Posterior cingulate gyrus (tissue), 11 donors: ENCODE data around the gene OASL.
A peak's percentile ranks its signal among the peaks of the same experiment; 100 is the strongest.
"Not testable (repeated sequence)": the region's sequence is repeated elsewhere in the genome, so short reads cannot be mapped to it uniquely, and the experiment has no call there.

Experiments
- DNase-seq, 10 donors: peaks; one replicate each; pipeline versions ENCODE4 v3.0.0 to v3.0.0-alpha.2; 2020 to 2021; ENCODE audit warnings: mixed read lengths in 3 of 10
- intact Hi-C: fragments of 100-400 bp; cut with DNase I; formaldehyde crosslinking; loops from one replicate; pipeline ENCODE4 v1.15.1; 2023

The OASL gene

DNA sequence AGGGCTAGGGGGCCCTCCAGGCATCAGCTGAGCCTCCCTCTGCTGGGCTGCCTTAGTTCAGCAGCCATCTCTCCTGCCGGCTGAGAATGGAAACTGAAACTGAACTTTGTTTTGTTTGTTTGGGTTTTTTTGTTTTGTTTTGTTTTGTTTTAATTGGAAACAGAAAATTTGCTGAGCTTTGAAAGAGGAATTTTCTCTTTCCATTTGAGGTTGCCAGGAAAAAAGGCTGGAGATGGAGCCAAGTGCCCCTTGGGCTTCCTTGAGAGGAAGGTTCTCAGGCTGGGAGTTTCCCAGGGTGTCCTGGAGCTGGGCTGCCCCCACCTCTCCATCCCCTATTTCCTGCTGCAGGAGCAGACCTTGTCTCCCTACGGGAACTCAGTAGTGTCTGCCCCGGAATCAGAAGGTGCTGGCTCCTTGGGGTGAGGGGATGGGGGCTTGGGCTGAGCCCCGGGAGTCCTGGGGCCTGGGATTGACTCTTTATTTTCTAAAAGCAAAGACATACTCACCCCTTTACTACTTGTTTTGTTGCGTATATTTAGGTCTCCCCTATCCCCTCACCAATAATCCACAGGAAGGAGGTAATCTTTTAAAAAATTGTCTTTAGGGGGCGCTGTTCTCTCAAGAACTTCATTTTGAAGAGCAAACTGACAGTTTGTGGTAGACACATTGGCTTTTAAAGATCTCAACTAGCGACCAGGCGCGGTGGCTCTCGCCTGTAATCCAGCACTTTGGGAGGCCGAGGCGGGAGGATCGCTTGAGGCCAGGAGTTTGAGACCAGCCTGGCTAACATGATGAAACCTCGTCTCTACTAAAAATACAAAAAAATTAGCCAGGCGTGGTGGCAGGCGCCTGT, 21.3 kb upstream of the OASL start:
- peak in 3 of 10 donors; percentile 29 to 69 (median 68) for DNase-seq
- intact Hi-C loops = loop anchor here (2.0 to 5.0 kb wide), 3 partner anchors 37 to 170 kb away; no protein-coding TSS in a partner anchor

DNA sequence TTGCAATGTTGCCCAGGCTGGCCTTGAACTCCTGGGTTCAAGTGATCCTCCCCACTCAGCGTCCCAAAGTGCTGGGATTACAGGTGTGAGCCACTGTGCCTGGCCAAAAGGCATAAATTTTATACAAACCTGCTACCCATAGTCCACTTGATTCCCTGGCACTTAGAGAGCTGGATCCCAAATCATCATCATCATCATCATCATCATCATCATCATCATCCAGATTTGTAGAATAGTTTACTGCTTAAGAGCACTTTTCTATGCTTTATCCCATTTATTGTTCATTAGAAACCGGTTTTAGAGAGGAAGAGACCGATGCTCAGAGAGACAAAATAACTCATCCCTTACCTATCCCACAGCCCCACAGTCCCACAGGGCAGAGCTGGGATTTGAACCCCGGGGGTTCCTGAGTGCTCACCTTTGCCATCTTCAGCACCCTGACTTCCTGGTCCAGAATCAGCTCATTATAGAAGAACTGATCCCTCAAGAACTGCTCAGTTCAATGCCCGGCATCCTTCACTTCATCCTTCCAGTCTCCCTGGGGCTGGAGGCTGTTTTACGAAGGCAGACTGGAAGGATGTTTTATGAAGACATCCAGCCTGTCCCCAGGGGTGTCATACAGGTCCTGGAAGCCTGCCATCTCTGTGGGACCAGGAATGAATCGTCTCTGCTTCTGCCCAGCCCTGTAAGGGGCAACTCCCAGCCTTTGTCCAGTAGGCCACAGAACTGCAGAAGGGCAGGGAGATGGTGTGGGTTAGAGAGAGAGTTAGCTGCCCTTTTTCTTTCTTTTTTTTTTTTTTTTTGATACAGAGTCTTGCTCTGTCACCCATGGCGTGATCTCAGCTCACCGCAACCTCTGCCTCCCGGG, 20.2 kb upstream of the OASL start:
- intact Hi-C loops = no loop called here
- DNase-seq = no peak

DNA sequence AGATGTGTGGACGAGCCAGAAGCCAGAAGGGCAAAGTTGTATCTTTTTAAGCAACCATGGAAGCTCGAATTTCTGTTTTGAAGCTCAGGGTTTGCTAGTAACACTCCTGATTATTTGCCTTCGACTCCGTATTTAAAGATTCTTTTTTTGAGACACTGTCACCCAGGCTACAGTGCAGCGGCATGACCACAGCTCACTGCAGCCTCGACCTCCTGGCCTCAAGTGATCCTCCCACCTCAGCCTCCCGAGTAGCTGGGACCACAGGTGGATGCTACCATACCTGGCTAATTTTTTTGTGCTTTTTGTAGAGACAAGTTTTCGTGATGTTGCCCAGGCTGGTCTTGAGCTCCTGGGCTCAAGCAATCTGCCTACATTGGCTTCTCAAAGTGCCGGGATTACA, 18.7 kb upstream of the OASL start:
- DNase-seq = no peak
- intact Hi-C loops = no loop called here

DNA sequence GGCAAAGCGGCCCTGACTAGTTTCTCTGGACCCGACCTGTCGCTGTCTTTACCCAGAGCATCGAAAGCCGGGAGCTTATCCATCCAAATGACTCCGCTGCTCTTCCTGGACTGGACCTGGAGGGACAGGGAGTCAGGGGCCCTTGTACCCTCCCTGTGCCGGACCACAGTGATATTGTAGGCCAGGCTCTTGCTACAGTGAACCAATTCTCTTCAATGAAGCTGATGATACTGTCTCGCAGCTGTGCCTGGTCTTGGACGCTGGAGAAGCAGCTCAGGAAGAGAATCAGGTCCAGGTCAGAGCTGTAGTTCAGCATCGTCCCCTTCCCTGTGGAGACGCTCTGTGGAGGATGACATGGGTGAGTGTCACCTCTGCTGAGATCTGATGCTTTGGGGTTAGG, 14.7 kb upstream of the OASL start:
- intact Hi-C loops = no loop called here
- DNase-seq = peak in 1 of 10 donors; percentile 24

DNA sequence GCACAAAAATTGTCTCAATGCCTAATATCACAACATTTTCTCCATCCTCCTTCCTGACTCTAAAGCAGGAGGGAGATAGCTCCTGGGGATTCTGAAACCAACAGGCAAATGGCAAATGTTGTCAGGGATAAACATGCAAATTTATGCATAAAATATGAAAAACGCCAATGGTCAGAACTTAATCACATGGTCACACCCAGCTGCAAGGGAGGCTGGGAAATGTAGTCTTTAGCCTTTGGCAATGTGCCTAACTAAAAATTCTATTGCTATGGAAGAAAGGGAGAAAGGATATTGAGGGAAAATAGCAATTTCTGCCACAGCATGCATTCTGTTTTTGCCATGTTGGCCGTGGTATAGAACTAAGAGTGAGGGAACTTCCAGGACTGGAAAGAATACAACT, 11.7 kb upstream of the OASL start:
- intact Hi-C loops = no loop called here
- DNase-seq = peak in 1 of 10 donors; percentile 5

DNA sequence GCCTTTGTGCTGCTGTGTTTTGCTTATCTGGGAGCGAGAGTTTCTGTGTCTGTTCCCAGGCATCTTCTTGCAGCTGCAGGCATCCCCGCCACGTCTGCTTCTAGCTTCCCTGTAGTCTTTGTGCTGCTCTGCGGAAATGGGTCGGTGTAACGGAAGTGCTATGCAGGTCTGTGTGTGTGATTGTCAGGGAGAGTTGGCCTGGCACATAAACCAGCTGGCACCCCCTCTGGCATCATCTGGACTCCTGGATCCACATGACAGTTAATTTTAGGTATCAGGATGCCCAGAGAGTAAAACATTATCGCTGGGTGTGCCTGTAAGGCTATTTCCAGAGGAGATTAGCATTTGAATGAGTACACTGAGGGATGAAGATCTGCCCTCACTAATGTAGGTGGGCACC, 9.4 kb upstream of the OASL start:
- peak in 5 of 10 donors; percentile 27 to 88 (median 52) for DNase-seq

DNA sequence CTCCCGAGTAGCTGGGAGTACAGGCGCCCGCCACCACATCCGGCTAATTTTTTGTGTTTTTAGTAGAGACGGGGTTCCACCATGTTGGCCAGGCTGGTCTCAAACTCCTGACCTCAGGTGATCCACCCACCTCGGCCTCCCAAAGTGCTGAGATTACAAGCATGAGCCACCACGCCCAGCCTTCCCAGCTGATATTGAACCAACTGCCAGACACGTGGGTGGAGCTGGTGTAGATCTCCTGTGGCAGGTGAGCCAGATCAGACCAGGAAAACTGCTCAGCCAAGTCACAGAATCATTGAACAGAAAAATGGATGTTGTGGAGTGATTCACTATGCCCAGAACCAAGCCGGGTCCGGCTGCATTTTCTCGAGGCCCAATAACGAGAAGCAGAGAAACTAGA, 8.4 kb upstream of the OASL start:
- intact Hi-C loops = not testable (repeated sequence)
- peak in 1 of 10 donors; percentile 49 for DNase-seq

More for the DNA sequence above, 9.4 kb upstream of the OASL start:
- intact Hi-C loops = no loop called here

DNA sequence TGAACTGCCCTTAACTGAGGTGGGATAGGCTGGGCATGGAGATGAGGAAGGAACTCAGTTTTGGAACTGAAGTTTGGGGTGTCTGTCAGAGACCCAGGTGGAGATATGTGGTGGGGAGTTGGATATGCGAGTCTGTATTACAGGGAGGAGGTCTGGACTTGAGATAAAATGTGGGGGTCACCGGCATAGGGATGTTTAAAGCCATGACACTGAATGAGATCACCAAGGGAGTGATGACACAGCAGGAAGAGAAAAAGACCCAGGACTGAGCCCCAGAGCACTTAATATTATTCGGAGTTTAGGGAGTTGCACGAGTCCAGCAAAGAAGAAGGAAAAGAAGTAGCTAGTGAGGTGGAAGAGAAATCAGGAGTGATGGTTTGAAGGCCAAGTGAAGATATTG, 4.0 kb upstream of the OASL start:
- DNase-seq = peak in 1 of 10 donors; percentile 1
- intact Hi-C loops = no loop called here

DNA sequence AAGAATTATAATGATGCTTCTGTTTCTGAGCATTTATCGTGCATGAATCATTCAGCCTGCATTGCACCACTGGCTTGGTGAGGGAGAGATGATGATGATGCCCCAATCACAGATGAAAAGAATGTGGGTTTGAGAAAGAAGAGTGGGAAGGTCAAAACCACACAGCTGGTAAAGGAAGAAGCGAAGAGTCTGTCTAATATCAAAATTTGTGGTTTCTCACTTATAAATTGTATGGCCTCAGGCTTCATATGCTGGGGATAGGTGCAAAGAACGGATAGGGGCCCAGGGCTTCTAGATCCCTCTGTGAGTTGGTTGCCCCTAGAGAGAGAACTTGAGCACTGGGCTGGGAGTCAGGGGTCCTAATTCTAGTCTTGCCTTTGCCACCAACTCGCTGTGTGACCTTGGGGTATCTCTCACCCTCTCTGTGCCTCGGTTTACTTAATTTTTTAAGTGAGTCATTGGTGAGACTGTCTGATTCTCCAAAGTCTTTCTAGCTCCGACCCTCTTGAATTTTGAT, 2.2 kb downstream of the OASL start:
- intact Hi-C loops = no loop called here
- DNase-seq = no peak

DNA sequence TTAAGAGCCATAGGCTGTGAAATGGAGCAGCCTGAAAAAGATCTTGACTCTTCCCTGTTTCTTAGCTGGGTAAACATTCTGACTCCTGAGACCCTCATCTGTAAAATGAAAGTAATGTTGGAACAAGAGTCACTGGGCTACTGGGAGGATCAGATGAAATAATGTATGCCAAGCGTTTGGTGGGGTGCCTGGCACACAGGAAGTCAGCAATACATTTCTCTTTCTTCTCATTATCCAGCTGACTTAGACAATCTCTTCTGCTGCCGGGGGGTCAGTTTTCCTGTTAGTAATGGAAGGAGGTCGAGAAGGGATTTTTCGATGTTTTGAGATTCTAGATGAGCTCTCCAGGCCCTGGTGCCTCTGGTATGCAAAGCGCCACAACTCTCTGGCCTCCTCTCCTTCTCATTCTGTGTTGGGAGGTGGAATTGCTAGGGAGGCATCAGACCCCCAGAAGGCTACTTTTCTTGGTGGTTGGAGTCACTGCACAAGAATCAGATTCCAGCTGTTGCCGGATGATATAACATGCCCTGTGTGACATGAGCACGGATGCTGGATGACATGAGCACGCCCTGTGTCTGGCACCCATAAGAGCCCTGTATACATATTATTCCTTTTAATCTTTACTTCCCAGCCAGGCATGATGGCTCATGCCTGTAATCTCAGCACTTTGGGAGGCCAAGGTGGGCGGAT, 4.3 kb downstream of the OASL start:
- DNase-seq = no peak
- intact Hi-C loops = no loop called here

DNA sequence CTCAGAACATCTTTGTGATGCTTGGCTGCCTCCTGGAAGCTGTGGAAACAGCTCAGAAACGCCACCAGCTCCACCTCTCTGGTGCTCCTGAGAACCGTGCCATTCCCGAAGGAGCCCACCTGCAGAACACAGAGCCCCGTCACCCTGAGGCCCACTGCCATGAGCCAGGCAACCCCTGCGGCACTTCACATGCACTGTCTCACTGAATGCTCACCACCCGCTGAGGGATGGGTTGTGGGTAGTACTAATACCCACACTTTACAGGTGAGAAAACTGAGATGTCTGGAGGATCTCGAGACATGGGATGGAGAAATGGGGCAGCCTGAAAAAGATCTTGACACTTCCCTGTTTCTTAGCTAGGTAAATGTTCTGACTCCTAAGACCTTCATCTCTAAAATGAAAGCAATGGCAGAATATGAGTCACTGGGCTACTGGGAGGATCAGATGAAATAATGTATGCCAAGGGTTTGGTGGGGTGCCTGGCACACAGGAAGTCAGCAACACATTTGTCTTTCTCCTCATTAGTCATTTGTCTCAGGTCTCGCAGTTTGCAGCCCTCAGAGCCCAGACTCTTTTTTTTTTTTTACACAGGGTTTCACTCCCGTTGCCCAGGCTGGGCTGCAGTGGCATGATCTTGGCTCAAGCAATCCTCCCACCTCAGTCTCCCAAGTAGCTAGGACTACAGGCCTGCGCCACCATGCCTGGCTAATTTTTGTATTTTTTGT, 5.3 kb downstream of the OASL start:
- intact Hi-C loops = no loop called here
- no peak for DNase-seq

DNA sequence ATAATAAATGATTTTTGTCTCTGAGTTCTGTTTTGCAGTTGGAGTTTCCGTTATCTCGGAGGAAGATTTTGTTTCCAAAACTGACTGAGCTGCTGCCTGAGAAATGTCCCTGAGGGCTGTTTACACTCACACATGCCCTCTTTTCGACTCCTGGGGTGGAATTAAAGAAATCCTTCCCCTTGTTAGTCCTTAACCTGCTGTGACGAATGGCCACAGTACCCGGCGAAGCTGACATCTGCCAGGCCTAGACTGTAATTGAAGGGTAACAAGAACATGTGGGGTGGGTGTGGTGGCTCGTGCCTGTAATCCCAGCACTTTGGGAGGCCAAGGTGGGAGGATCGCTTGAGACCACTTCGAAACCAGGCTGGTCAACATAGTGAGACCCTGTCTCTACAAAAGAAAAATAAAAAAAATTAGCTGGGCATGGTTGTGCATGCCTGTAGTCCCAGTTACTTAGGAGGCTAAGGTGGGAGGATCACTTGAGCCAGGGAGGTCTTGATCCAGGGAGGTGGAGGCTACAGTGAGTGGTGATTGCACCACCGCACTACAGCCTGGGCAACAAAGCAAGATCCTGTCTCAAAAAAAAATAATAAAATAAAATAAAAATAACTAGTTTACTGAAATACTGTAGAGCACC, 8.4 kb downstream of the OASL start:
- intact Hi-C loops = no loop called here
- no peak for DNase-seq

DNA sequence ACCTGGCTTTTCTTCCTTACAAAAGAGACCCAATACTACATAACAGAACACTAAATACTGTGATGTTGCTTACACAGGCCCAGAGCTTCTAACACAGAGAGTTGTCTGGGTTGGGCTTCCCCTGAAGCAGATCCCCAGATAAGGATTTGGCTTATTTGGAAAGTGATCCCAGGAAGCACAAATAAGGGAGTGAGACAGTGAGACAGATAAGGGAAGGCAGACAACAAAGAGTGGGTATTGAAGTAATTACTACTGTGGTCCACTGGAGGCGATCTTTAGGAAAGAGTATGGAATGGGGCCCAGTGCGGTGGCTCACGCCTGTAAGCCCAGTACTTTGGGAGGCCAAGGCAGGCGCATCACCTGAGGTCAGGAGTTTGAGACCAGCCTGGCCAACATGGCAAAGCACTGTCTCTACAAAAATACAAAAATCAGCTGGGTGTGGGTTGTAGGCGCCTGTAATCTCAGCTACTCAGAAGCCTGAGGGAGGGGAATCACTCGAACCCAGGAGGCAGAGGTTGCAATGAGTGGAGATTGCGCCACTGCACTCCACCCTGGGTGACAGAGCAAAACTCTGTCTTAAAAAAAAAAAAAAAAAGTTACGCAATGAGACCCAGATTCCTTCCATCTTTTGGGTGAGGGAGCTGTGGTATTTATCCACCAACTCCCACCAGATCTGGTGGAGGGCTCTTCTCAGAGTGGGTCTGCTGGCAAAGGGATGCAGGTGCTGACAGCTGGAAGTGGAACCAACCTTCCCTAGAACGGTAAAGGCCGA, 12.6 kb downstream of the OASL start:
- intact Hi-C loops = no loop called here
- DNase-seq = no peak

DNA sequence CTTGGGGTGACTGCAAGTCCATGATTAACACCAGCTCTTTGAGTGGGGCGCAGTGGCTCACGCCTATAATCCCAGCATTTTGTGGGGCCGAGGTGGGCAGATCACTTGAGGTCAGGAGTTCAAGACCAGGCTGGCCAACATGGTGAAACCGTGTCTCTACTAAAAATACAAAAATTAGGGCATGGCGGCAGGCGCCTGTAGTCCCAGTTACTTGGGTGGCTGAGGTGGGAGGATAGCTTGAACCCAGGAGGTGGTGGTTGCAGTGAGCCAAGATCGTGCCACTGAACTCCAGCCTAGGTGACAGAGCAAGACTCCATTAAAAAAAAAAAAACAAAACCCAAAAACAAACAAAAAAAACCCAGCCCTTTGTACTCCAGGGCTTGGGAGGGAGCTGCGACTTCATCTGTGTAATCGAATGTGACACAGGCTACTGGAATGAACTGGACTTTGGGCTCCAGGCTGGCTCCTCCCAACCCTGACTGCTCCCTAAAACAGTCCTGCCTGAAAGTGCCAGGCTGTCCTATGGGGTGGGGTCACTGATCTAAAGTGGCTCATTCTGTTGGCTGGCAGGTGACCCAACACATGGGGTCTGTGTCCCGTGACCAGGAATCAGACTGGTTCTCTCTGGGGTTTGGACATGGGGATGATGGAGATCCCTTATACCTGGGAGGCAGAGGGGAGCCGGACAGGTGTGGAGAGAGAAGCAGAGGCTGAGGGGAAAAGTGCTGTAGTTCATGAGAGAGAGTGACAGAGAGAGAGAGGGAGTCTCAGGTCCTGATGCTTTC, 13.4 kb downstream of the OASL start:
- intact Hi-C loops = no loop called here
- no peak for DNase-seq

DNA sequence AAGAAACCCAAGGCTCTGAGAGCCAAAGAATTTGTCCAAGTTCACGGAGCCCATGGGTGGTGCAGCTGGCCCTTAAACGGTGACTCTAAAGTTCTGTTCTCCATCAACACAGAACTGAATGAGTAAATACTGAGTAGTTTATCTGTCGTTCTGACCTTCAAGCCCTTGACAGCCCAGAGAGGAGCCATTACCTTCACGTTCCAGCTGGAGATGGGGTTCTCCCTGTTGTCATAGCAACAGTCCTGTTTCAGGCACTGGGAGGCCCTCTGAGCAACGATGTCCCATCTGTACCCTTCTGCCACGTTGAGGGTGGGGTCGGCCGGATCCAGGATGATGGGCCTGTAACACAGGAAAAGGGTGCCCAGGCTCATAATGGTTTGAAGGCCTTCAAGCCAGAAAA, 15.2 kb downstream of the OASL start:
- intact Hi-C loops = no loop called here
- peak in 1 of 10 donors; percentile 13 for DNase-seq

DNA sequence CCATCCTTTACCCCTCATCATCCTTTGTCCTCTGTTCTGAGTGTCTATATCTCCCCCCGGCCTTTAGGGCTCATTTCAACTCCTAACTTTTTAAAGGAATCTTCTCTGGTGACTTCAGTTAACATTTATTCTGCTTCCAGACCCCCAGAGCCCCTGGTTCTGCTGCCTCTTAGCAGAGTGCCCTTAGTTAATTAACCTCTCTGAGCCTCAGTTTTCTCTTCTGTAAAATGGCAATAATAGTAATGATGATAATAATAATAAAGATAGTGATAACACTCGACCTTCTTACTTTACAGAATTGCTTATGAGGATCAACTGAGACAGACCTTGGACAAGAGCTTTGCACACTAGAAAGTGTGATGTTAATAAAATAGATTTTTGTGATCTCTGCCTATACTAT, 16.3 kb downstream of the OASL start:
- intact Hi-C loops = no loop called here
- no peak for DNase-seq

DNA sequence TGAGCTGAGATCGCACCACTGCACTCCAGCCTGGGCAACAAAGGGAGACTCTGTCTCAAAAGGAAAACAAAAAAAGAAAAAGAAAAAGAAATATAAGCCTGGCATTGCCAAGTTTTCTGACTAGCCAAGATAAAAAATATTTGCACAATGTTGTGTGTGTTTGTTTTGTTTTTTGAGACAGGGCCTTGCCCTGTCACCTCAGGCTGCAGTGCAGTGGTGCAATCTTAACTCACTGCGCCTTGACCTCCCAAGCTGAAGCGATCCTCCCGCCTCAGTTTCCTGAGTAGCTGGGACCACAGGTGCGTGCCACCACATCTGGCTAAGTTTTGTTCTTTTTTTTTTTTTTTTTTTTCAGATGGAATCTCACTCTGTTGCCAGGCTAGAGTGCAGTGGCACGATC, 17.3 kb downstream of the OASL start:
- intact Hi-C loops = no loop called here
- DNase-seq = peak in 1 of 10 donors; percentile 20
